Midbrain (tissue), 1 donor: Measurements from ENCODE around the gene PSME1.

Experiments used
- DNase-seq: peaks from one replicate; lab custom pipeline; 2025; lab: John Stamatoyannopoulos, UW

Gene PSME1

GRCh38 chr14:24130380-24130716, 5.6 kb upstream of the PSME1 start, which contains the start of gene FITM1:
FITM1 (plus strand) TSS chr14:24130659; CDS start chr14:24131564, 905 bp downstream.
- DNase-seq: no peak

DNA sequence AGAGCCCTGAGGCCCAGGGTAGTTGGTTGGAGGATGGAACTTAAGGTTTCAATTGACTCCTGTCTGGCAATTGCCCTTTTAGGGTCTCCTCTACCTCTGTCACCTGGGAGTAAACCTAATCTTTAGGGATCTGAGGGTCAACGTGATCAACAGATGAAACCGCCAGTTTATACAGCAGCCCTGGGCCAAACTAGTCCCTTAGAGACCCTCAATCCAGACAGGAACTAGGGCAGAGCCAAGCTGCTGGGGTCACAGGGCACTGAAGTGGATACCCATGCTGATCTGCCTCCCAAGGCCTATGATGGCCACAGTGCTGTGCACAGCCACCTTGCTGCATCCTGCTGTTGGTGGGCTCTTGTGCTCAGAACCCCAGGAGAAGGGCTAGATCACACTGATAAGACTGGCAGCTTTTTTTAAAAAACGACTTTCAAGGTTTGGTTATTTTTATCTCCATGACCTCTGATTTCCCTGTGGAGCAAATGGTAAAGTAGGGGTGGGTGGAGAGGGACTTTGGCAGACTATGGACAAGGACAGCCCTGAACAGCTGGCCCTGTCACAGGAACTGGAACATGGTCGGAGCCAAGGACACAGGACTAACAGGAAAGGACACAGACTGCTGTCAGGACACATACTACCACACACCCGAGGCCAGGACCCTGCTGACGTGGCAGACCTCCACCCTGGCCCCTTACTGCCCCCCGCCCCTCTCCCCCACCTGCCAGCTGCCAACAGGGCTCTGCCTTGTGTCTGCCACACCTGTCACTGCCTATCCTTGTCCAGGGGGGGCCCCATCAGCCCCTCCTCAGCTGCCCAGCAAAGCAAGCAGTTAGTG, 5.1 kb upstream of the PSME1 start:
- DNase-seq: no peak

DNA sequence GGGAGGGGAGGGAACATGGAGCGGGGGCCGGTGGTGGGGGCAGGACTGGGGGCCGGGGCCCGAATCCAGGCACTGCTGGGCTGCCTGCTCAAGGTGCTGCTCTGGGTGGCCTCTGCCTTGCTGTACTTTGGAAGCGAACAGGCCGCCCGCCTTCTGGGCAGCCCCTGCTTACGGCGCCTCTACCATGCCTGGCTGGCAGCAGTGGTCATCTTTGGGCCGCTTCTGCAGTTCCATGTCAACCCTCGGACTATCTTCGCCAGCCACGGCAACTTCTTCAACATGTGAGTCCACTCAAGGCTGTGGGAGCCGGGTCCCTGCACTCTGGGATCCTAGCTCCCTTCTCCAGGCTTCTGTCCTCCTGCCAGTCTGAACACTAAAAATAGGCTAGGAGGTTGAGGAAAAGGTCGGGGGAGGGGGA, 4.4 kb upstream of the PSME1 start:
- no peak for DNase-seq

DNA sequence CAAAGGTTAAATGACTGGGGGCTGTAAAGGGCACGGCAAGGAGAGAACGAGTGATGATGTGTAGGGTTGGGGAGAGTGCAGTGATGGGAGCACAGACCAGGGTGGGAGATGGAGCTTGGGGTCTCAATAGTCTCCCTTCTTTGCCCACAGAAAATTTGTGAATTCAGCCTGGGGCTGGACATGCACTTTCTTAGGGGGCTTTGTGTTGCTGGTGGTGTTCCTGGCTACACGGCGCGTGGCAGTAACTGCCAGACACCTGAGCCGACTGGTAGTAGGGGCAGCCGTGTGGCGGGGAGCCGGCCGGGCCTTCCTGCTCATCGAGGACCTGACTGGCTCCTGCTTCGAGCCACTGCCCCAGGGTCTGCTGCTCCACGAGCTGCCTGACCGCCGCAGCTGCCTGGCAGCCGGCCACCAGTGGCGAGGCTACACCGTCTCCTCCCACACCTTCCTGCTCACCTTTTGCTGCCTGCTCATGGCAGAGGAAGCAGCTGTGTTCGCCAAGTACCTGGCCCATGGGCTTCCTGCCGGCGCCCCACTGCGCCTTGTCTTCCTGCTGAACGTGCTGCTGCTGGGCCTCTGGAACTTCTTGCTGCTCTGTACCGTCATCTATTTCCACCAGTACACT, 3.8 kb upstream of the PSME1 start:
- no peak for DNase-seq

DNA sequence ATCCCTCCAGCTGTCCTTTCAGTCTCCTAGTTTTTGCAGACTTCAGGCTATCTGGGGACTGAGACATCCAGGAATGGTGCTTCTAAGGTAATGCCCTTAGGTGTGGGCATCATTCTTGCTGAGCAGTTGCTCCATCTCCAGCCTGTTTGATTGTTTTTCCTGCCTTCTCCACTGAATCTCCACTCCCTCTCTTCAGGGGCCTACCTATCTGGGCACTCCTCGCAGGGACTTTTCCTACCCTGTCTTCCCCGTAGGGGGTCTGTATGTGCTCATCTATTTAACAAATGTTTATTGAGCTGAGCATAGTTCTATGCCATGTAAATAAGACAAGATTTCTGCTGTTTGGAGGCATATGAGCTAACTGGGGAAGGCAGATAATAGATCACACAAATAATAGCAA, 3.0 kb upstream of the PSME1 start:
- DNase-seq: no peak

DNA sequence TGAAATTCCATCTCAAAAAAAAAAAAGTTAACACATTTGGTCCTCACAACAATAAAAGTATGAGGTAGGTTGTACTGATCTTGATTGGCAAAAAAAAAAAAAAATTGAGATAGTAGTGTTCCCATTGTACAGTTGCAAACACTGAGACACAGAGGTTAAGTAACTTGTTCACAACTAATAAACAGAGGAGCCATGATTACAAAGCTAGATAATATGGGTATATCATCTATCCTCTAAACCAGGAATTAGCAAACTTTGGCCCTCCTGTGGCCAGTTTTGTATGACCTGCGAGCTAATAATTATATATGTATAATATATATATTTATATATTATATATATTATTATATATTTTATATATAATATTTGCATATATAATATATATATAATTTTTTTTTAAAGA, 2.3 kb upstream of the PSME1 start:
- DNase-seq: no peak

DNA sequence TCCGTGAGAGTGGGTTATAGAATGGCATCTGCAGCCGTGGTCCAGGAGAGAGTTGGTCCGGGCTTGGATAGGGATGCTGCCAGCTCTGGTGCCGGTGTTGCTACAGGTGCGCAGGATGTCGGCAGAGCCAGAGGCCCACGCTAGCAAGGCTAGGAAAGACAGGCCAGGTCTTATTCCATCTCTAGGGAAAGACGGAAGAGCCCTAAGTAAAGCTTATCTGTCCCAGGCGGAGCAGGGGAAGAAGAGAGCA, 485 bp upstream of the PSME1 start:
- DNase-seq: no peak

GRCh38 chr14:24136684-24137528, 912 bp downstream of the PSME1 start:
- no peak for DNase-seq

DNA sequence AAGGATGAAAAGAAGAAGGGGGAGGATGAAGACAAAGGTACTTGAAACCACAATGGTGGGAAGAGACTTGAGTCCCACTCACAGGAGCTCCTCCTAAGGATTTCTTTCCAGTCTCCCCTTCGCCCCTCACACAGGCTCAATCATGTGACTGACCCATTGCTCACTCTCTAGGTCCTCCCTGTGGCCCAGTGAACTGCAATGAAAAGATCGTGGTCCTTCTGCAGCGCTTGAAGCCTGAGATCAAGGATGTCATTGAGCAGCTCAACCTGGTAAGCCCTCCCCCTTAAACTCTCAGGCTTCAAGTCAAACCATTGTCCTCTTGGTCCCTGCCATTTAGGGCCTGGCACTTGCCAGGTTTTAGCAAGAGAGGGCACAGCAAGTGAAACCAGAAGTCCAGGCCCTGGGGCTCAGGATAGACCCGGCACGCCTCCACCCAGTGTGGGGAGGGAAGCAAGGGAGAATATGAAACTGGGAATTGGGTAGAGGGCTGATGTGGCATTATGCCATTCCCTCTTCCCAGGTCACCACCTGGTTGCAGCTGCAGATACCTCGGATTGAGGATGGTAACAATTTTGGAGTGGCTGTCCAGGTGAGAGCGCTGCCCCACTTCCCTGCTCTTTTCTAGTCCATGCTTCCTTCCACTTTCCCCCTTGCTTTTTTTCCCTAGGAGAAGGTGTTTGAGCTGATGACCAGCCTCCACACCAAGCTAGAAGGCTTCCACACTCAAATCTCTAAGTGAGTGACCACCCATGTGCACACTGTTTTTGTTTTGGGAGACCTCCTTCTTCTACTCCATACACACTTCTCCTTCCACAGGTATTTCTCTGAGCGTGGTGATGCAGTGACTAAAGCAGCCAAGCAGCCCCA, 1.8 kb downstream of the PSME1 start:
- DNase-seq: no peak

- no peak for DNase-seq
These were observed 2.6 kb downstream of the PSME1 start for GRCh38 chr14:24138396-24139271.

- DNase-seq: no peak
These were observed 3.4 kb downstream of the PSME1 start for GRCh38 chr14:24139272-24139934.

DNA sequence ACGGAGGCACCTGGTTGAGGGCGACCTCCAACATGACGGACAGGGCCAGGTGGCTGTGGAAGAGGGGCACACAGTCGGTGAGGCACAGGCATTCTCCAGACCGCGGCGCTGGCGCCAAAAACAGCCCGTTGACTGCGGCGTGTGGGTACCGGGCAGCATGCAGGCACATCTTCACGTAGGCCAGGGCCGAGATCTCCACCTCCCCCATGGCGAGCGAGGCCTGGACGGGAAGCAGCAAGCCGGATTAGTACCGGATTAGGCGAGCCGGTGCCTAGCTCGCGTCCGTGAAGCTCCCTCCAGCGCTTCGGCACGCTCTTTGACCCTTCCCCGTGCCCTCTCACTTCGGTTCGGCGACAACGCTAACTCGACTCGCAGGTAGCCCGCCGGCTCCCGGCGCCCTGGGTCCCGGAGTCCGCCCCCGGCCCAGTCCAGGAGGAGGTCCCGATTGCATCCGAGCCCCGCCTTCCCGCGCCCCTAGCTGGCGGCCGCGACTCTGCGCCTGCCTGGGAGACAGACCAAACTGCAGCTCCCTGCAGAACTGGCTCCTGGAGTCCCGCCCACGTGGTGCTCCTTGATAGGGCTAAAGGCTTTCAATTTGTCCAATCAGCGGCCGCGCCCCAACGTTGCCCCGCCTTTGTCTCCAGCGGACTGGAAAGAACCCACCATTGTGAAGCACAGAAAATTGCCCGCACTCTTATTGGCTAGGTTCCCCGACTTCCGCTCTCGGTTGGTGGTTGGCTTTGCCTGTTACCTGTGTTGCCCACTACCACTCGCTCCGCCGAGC, 5.3 kb downstream of the PSME1 start, which contains the start of gene EMC9:
Gene EMC9 (minus strand): TSS at position 495 of the 784 bp plus-strand sequence. CDS start 287 bp downstream, at position 208.
- peak; percentile 99 for DNase-seq

- no peak for DNase-seq
These were observed 7.5 kb downstream of the PSME1 start for GRCh38 chr14:24143511-24143910.

DNA sequence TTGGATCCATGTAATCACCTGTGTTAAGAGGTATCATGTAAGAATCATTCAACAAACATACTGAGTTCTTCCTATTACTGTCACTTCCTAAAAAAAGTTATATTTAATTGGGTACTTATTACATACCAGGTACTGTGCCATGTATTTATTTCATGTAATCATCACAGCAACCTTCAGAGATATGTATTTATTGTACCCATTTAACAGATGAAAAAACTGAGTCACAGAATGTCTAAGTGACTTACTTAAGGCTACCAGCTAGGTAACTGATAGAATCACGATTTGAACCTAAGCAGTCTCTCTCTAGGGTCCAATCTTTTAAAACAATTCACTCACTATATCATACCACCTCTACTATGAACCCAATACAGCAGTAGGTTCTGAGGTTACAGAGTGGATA, 8.5 kb downstream of the PSME1 start:
- no peak for DNase-seq

GRCh38 chr14:24145219-24145618, 9.2 kb downstream of the PSME1 start:
- no peak for DNase-seq

DNA sequence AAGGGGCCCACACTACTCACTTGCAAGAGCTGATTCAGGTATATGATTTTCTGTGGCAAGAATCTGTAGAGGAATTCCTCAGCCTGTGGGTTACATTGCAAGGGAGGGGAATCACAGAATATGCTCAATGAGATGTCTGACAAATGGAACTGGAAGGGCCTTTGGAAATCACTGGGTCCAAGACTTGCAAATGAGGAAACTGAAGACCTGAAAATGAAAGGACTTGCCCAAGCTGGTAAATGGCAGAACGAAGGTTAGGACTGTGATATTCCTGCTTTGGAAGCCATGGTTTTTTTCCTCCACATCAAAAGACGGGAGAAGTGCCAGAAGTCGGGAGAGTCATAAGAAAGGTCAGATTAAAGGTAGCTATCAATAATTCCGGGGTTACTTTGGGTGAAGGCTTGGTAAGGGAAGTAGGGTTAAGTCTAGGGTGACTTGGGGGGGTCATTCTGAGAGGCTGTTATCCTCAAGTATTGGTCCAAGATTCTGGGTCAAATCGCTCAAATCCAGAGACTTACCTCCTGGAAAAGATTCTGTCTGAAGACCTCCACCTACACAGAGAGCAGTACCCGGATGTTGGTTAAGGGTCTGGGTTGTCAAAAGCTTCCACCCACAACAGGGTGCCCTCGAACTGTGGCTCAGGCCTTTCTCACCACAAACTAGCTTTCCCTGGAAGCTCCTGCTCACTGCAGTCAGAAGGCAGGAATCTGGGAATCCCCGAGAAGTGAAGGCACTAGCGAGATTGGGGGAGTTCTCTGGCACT, 9.9 kb downstream of the PSME1 start:
- DNase-seq: no peak

- DNase-seq: peak; percentile 77
These were observed 10.5 kb downstream of the PSME1 start, which contains the start of gene PSME2 for GRCh38 chr14:24146453-24146977. PSME2 (minus strand) TSS chr14:24146610; CDS start chr14:24146581, 29 bp downstream.
